Gastrocnemius medialis (tissue), 4 donors: ENCODE results near the gene SELENOH. TPM values are rescaled to one million over a fixed set of nuclear protein-coding genes. Genes with fewer than 3 reads are reported as not detected.

ENCODE experiments used
- ATAC-seq, 2 donors: fragments of 150-250 bp; one replicate each; pipeline ENCODE4 v1.9.1; 2016
- DNase-seq, 2 donors: peaks; one replicate each; pipeline ENCODE4 v3.0.0-alpha.2; 2019
- H3K27ac ChIP-seq, 4 donors: fragments of 200-600 bp; sonication (generic); 1 replicate in 1 of 4; 2 replicates in 3 of 4; pipeline ENCODE4 v1.5.1; 2016 to 2018; ENCODE audit warnings: mild to moderate bottlenecking in 2 of 4, moderate library complexity in 1 of 4
- H3K27me3 ChIP-seq, 3 donors: fragments of 200-600 bp; sonication (generic) in 2 of 3; 1 replicate in 1 of 3; 2 replicates in 2 of 3; pipeline versions ENCODE4 v1.5.1 to v1.6.0; 2016 to 2019; ENCODE audit warnings: mild to moderate bottlenecking in 1 of 3, moderate library complexity in 1 of 3
- H3K36me3 ChIP-seq, 2 donors: fragments of 200-600 bp; sonication (generic) in 1 of 2; one replicate each; pipeline ENCODE4 v1.5.1; 2017 to 2018
- H3K4me1 ChIP-seq, 2 donors: fragments of 200-600 bp; sonication (generic) in 1 of 2; one replicate each; pipeline ENCODE4 v1.5.1; 2016 to 2017; ENCODE audit warnings: mild to moderate bottlenecking in 2 of 2
- H3K4me3 ChIP-seq, 4 donors: fragments of 200-600 bp; sonication (generic) in 3 of 4; 1 replicate in 1 of 4; 2 replicates in 3 of 4; pipeline ENCODE4 v1.5.1; 2016 to 2019; ENCODE audit warnings: mild to moderate bottlenecking in 2 of 4
- H3K9me3 ChIP-seq, 3 donors: fragments of 200-600 bp; sonication (generic) in 2 of 3; 1 replicate in 1 of 3; 2 replicates in 2 of 3; pipeline ENCODE4 v1.5.1; 2016 to 2019
- CTCF ChIP-seq, 5 experiments: fragments of 450-650 bp in 3 of 5; fragments of 200-600 bp in 2 of 5; sonication (generic) in 2 of 5; IDR thresholded peaks in 4 of 5; conservative IDR thresholded peaks in 1 of 5; 1 replicate in 4 of 5; 2 replicates in 1 of 5; pipeline ENCODE4 v1.5.1; 2016 to 2019; ENCODE audit warnings: antibody characterized with exemption in 5 of 5, mild to moderate bottlenecking in 3 of 5, moderate library complexity in 3 of 5
- POLR2A ChIP-seq, 2 donors: fragments of 450-650 bp; IDR thresholded peaks; one replicate each; pipeline ENCODE4 v1.6.1; 2017; ENCODE audit warnings: antibody characterized with exemption in 2 of 2, mild to moderate bottlenecking in 2 of 2, moderate library complexity in 2 of 2
- in situ Hi-C, 4 donors: fragments of 200-750 bp; cut with MboI; loops; one replicate each; pipeline versions ENCODE4 v1.15.0 to v1.8.0; 2017; ENCODE audit warnings: low sequenced_read_pairs in 4 of 4
- intact Hi-C: fragments of 100-400 bp; cut with DNase I; formaldehyde crosslinking; loops from one replicate; pipeline ENCODE4 v1.15.1; 2023; ENCODE audit warnings: low total_unique reads
- total RNA-seq, 4 donors: library from RNA; depleted of rRNA; stranded (reverse); fragments of >200 nt; gene quantifications; one replicate each; pipeline versions ENCODE4 v1.1.0 to v1.2.3, GENCODE V29; 2016

Gene SELENOH
- total RNA-seq, 4 donors from 2014 or later, result 94.7 to 145 (median 132) TPM

DNA sequence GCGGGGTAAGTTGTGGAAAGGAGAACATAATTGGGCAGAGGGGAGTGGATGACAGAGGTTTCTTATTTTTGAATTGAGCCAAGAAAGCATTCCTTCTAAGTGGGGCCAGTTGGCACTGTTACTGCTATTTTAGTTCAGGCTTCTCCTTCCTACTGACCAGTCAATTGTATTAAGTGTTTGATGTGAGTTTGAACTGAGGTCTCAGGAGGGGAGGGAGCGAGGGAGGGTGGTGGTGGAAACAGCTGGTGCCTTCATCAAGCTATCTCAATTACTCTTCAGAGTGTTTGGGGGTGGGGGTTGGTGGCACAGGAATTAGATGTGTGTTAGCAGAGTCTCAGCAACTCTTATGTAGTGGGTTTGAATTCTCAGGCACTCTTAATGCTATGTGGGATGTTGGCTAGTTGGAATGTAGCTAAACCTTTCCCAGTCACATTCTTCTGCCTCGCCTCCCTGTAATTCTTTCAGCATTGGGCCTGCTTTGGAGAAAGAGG is 34.8 kb downstream of the SELENOH start:
- ATAC-seq (no peak), DNase-seq (no peak)
- no peaks in the 10 kb centered on the region for H3K9me3 ChIP-seq
- peak overlapping the region; percentile 6 to 36 (median 20) for H3K4me3 ChIP-seq
- no peak for TF ChIP-seq POLR2A (IDR thresholded peaks at IDR 0.05)
- TF ChIP-seq CTCF (IDR thresholded peaks at IDR 0.05 in 4 of 5, conservative IDR thresholded peaks at IDR 0.05 in 1 of 5), result no peak
- peaks cover 74 to 90% of the 10 kb centered on the region in 2 donors for H3K4me1 ChIP-seq
- H3K36me3 ChIP-seq, result no peaks in the 10 kb centered on the region
- in situ Hi-C loops (no loop called here), intact Hi-C loops (loop anchor here (2.0 kb wide), 1 partner anchor 13 kb away; no protein-coding TSS in a partner anchor)
- H3K27ac ChIP-seq, result peak overlapping the region; percentile 50 to 83 (median 72)
- H3K27me3 ChIP-seq, result no peaks in the 10 kb centered on the region

DNA sequence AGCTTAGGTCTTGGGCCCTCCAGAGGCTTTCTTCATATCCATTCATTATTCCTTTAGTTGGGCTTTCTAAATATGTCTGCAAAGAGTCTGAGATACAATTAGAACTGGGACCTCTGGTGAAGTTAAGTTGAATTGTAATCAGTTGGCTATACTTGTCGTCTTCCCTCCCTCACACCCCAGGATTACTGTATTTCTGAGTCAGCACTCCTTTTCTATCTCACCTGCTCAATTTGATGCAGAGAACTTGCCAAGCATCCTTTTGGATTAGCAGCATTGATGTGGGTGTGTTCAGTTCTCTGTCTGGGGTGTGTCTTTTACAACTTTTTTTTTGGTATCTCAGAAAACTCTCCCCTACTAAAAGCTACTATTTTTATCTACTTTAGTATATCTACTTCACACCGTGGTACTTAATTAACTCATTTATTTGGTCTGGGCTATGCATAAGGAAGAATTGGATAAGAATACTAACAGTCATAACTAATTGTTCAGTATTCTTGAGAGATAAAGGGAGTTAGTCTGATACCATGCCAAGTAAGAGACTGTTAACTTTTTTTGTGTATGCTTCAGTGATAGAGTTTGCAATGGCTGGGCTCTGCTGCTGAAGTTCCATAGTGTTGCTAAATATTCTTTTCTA is 35.4 kb downstream of the SELENOH start:
- Histone ChIP-seq H3K36me3 (no peaks in the 10 kb centered on the region), H3K27ac (peak overlapping the region; percentile 68 to 83 (median 74)), H3K4me1 (peaks cover 77 to 94% of the 10 kb centered on the region in 2 donors), H3K27me3 (no peaks in the 10 kb centered on the region), H3K9me3 (no peaks in the 10 kb centered on the region), H3K4me3 (no peak overlapping the region)
- no peak for DNase-seq
- in situ Hi-C loops, result no loop called here
- intact Hi-C loops, result loop anchor here (2.0 kb wide), 1 partner anchor 14 kb away; no protein-coding TSS in a partner anchor
- no peak for TF ChIP-seq POLR2A (IDR thresholded peaks at IDR 0.05)
- TF ChIP-seq CTCF (IDR thresholded peaks at IDR 0.05 in 4 of 5, conservative IDR thresholded peaks at IDR 0.05 in 1 of 5), result no peak
- ATAC-seq, result no peak

DNA sequence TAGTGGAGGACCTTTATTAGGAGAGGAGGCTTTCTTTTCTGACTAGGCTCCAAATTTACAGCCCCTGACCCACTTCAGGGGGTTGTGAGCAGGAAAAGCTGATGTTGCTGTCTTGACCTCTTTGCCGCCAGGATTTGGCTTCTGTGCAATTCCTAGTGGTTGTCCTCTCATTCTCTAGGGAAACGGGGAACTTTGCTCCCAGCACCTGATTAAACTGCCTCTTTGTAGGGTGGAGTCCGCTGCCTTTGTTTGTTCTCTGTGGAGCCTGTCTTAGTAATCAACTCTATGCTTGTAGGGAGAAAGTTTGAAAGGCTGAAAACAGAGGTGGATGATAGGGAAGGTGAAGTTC is 36.7 kb downstream of the SELENOH start:
- intact Hi-C loops, result loop anchor here (2.0 kb wide), 1 partner anchor 15 kb away; no protein-coding TSS in a partner anchor
- Histone ChIP-seq H3K27ac (peak overlapping the region; percentile 68 to 83 (median 74)), H3K27me3 (no peaks in the 10 kb centered on the region), H3K36me3 (no peaks in the 10 kb centered on the region), H3K4me3 (peak overlapping the region; percentile 16 to 24 (median 22)), H3K4me1 (peaks cover 78 to 93% of the 10 kb centered on the region in 2 donors), H3K9me3 (no peaks in the 10 kb centered on the region)
- in situ Hi-C loops, result no loop called here
- no peak for DNase-seq
- no peak for ATAC-seq
- TF ChIP-seq CTCF (IDR thresholded peaks at IDR 0.05 in 4 of 5, conservative IDR thresholded peaks at IDR 0.05 in 1 of 5) (no peak), POLR2A (IDR thresholded peaks at IDR 0.05) (no peak)

DNA sequence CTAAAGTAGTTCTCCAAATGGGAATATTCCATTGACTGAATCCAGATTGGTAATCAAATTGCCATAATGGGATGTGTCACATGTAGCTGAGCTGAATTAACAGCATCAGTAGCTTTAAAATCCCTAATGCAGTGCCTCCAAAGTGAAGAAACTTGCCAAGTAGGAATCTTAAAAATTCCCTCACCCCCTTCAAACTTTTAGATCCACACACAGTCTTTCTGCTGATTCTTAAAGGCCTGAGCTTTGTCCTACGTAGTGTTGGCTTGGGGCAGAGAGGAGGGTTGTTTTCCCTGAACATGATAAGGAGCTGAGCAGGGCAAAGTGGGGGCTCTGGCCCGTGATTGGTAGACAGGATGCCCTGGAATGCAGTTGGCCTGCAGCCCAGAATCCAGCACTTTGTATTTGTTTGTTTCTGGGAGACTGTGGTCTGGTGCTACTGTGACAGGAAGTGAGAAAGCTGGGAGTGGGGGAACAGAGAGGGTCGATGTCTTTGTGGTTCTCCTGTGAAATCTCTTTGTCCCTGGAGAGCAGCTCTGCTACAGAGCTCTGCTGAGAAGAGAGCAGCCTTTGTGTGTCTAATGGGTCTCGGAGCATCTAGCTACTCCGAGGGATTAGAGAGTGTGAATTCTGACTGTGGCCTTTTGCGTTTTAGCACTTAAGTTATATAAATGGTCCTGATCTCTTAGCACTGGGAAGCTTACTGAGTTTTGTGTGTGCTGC is 37.2 kb downstream of the SELENOH start:
- no peaks in the 10 kb centered on the region for H3K27me3 ChIP-seq
- peaks cover 78 to 90% of the 10 kb centered on the region in 2 donors for H3K4me1 ChIP-seq
- ATAC-seq (peak; percentile 62 to 71), DNase-seq (peak; percentile 28 to 66)
- in situ Hi-C loops (no loop called here), intact Hi-C loops (no loop called here)
- H3K27ac ChIP-seq, result peak overlapping the region; percentile 68 to 83 (median 74)
- no peaks in the 10 kb centered on the region for H3K9me3 ChIP-seq
- peak overlapping the region; percentile 16 to 24 (median 22) for H3K4me3 ChIP-seq
- H3K36me3 ChIP-seq, result no peaks in the 10 kb centered on the region
- TF ChIP-seq CTCF (IDR thresholded peaks at IDR 0.05 in 4 of 5, conservative IDR thresholded peaks at IDR 0.05 in 1 of 5) (no peak), POLR2A (IDR thresholded peaks at IDR 0.05) (no peak)
